ENCODE results near the gene FAM135A. TPM values are rescaled to one million over a fixed set of nuclear protein-coding genes. Genes with fewer than 3 reads are reported as not detected.

Gene FAM135A
- total and polyA plus RNA-seq, 2 of the 4 experiments (the other 2 are of a cell fraction): 2.2 to 7.9 TPM

DNA sequence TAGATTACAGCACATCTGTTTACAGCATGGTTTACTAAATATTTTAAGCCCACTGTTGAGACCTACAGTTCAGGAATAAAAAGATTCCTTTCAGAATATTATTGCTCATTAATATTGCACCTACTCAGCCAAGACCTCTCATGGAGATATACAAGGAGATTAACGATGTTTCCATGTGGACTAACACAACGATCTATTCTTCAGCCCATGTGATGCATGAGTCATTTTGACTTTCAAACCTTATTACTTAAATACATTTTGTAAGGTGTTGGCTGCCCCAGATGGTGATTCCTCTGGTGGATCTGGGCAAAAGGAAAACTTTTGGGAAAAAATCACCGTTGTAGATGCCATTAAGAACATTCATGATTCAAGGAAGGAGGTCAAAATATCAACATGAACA is 105.4 kb downstream of the FAM135A start:
- ATAC-seq (ENCODE audit: low read depth) (no peak), DNase-seq (no peak)
- Histone ChIP-seq H3K18ac (ENCODE audit: low read depth, low read length) (no peak overlapping the region), H2BK120ac (ENCODE audit: low read depth, low read length) (no peak overlapping the region), H3K4me2 (ENCODE audit: low read depth, low read length) (no peak overlapping the region), H3K56ac (ENCODE audit: extremely low read depth, insufficient read depth, low read length) (no peak overlapping the region), H4K20me1 (ENCODE audit: insufficient read depth, low read length) (no peaks in the 10 kb centered on the region), H3K36me3 (ENCODE audit: control insufficient read depth, insufficient read depth, low read length) (no peaks in the 10 kb centered on the region), H3K9me3 (ENCODE audit: control insufficient read depth, insufficient read depth, low read length) (no peaks in the 10 kb centered on the region), H2BK20ac (ENCODE audit: low read depth, low read length) (no peak overlapping the region), H4K91ac (ENCODE audit: insufficient read depth, low read depth, low read length) (no peak overlapping the region), H3K4ac (ENCODE audit: low read depth, low read length) (no peak overlapping the region), H2AFZ (replicated peaks; ENCODE audit: low read length, poor library complexity) (no peak overlapping the region), H2AK9ac (replicated peaks; ENCODE audit: low read depth, low read length, poor library complexity) (no peak overlapping the region), H3K79me1 (ENCODE audit: low read depth in 1 of 2, low read length in 2 of 2) (no peaks in the 10 kb centered on the region), H3K9me1 (ENCODE audit: insufficient read depth, low read length) (no peaks in the 10 kb centered on the region), H3K14ac (replicated peaks; ENCODE audit: low read depth, low read length) (no peak overlapping the region), H2BK15ac (ENCODE audit: low read depth, low read length) (no peak overlapping the region), H3K27me3 (ENCODE audit: control insufficient read depth, insufficient read depth, low read length) (no peaks in the 10 kb centered on the region), H3K9ac (ENCODE audit: low read depth, low read length) (no peak overlapping the region), H3K4me1 (ENCODE audit: control insufficient read depth, insufficient read depth, low read length) (no peaks in the 10 kb centered on the region), H4K5ac (ENCODE audit: low read depth, low read length) (no peak overlapping the region), H2BK5ac (ENCODE audit: low read depth, low read length, poor library complexity, severe bottlenecking) (no peak overlapping the region), H3K4me3 (ENCODE audit: insufficient read depth, low read depth, low read length) (no peak overlapping the region), H3K27ac (ENCODE audit: insufficient read depth, low read length) (no peak overlapping the region), H3K23ac (ENCODE audit: low read depth, low read length) (no peak overlapping the region), H4K8ac (ENCODE audit: low read depth in 2 of 2, low read length in 2 of 2) (no peak overlapping the region), H2AK5ac (ENCODE audit: low read depth, low read length) (no peak overlapping the region)
- WGBS, 2 experiments (ENCODE audit: extremely low coverage in 2 of 2, insufficient read length in 1 of 2): 100% methylated on average over 1 of the region's 3 CpGs; no CpG with 5 or more reads in 1 of the 2 experiments
- dilution Hi-C loops (cut with HindIII; ENCODE audit: low sequenced_read_pairs, unreplicated experiment): no loop called here
- CTCF ChIA-PET: no interaction called here
- in situ Hi-C loops (cut with MboI; ENCODE audit: low sequenced_read_pairs): no loop called here
- BruUV-seq (replicated peaks): no TSS peak
- intact Hi-C loops (cut with micrococcal nuclease): loop anchor here (5.0 to 10.0 kb wide), 2 partner anchors 56 to 169 kb away; no protein-coding TSS in a partner anchor
- TF ChIP-seq FOS (IDR thresholded peaks at IDR 0.05; ENCODE audit: low read depth, low read length) (no peak), MAFK (IDR thresholded peaks at IDR 0.05; ENCODE audit: low read depth, low read length) (no peak), POLR2A (IDR thresholded peaks at IDR 0.05; ENCODE audit: low read depth, low read length) (no peak), RAD21 (IDR thresholded peaks at IDR 0.05; ENCODE audit: low read length) (no peak), CEBPB (IDR thresholded peaks at IDR 0.05; ENCODE audit: low read depth, low read length) (no peak), MXI1 (IDR thresholded peaks at IDR 0.05; ENCODE audit: borderline replicate concordance, low read depth, low read length) (no peak), NFE2L2 (IDR thresholded peaks at IDR 0.05; ENCODE audit: low read depth, low read length) (no peak), MAZ (IDR thresholded peaks at IDR 0.05; ENCODE audit: borderline replicate concordance, low read depth, low read length) (no peak), RFX5 (IDR thresholded peaks at IDR 0.05; ENCODE audit: low read depth, low read length) (no peak), RCOR1 (IDR thresholded peaks at IDR 0.05; ENCODE audit: insufficient replicate concordance, low read length) (no peak), CHD1 (IDR thresholded peaks at IDR 0.05; ENCODE audit: low read depth, low read length) (no peak), BHLHE40 (IDR thresholded peaks at IDR 0.05; ENCODE audit: low read depth, low read length) (no peak), SMC3 (IDR thresholded peaks at IDR 0.05; ENCODE audit: low read depth, low read length) (no peak)
- TF ChIP-seq, protein P1, sequence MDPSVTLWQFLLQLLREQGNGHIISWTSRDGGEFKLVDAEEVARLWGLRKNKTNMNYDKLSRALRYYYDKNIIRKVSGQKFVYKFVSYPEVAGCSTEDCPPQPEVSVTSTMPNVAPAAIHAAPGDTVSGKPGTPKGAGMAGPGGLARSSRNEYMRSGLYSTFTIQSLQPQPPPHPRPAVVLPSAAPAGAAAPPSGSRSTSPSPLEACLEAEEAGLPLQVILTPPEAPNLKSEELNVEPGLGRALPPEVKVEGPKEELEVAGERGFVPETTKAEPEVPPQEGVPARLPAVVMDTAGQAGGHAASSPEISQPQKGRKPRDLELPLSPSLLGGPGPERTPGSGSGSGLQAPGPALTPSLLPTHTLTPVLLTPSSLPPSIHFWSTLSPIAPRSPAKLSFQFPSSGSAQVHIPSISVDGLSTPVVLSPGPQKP (IDR thresholded peaks at IDR 0.05; ENCODE audit: borderline replicate concordance, low read depth, low read length): no peak
- TF ChIP-seq, protein P2, sequence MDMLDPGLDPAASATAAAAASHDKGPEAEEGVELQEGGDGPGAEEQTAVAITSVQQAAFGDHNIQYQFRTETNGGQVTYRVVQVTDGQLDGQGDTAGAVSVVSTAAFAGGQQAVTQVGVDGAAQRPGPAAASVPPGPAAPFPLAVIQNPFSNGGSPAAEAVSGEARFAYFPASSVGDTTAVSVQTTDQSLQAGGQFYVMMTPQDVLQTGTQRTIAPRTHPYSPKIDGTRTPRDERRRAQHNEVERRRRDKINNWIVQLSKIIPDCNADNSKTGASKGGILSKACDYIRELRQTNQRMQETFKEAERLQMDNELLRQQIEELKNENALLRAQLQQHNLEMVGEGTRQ (IDR thresholded peaks at IDR 0.05; ENCODE audit: low read depth, low read length): no peak
- TF ChIP-seq, protein P3, sequence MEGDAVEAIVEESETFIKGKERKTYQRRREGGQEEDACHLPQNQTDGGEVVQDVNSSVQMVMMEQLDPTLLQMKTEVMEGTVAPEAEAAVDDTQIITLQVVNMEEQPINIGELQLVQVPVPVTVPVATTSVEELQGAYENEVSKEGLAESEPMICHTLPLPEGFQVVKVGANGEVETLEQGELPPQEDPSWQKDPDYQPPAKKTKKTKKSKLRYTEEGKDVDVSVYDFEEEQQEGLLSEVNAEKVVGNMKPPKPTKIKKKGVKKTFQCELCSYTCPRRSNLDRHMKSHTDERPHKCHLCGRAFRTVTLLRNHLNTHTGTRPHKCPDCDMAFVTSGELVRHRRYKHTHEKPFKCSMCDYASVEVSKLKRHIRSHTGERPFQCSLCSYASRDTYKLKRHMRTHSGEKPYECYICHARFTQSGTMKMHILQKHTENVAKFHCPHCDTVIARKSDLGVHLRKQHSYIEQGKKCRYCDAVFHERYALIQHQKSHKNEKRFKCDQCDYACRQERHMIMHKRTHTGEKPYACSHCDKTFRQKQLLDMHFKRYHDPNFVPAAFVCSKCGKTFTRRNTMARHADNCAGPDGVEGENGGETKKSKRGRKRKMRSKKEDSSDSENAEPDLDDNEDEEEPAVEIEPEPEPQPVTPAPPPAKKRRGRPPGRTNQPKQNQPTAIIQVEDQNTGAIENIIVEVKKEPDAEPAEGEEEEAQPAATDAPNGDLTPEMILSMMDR (conservative IDR thresholded peaks at IDR 0.05; ENCODE audit: low read depth, low read length): no peak
- POLR2A ChIA-PET (ENCODE audit: unreplicated experiment): no interaction called here

Measured in IMR-90 (cell line).